PC-3 (cell line): ENCODE data around the gene IL17B. TPM values are rescaled to one million over a fixed set of nuclear protein-coding genes. Genes with fewer than 3 reads are reported as not detected.

Experiments
- ATAC-seq: fragments of 200-7000 bp; cut with Tn5 transposase; 2 replicates; pipeline ENCODE4 v1.9.1; 2020; ENCODE audit warnings: mild to moderate bottlenecking, moderate library complexity
- BruUV-seq: library from RNA; stranded (reverse); fragments of 400-500 nt; replicated peaks from 2 replicates; lab custom pipeline; 2021; lab: Mats Ljungman, UMichigan
- CTCF ChIA-PET: fragments of 300-600 bp; sonication (Branson Sonifier 250); formaldehyde crosslinking; loops from one replicate; lab custom pipeline; 2022; ENCODE audit warnings: antibody characterized with exemption; lab: Charles Lee
- POLR2A ChIA-PET: fragments of 300-600 bp; sonication (Branson Sonifier 250); formaldehyde crosslinking; loops from one replicate; lab custom pipeline; 2022; ENCODE audit warnings: antibody characterized with exemption; ENCODE audit not compliant: unreplicated experiment; lab: Charles Lee
- DNase-seq: peaks from one replicate; pipeline ENCODE4 v3.0.0-alpha.2; 2015
- H2AFZ ChIP-seq: fragments of 300-600 bp; sonication (generic); 2 replicates; pipeline ENCODE4 v1.6.0; 2016; ENCODE audit warnings: antibody characterized with exemption, low read length
- H3F3A ChIP-seq: fragments of 300-600 bp; sonication (generic); one replicate; pipeline ENCODE4 v1.6.0; 2017; ENCODE audit warnings: antibody characterized with exemption, low read length, control low read depth, mild to moderate bottlenecking; ENCODE audit not compliant: unreplicated experiment
- H3K27ac ChIP-seq: fragments of 300-600 bp; sonication (generic); 2 replicates; pipeline ENCODE4 v1.5.1; 2016; ENCODE audit warnings: mild to moderate bottlenecking, low read length
- H3K27me3 ChIP-seq: fragments of 300-600 bp; sonication (generic); 2 replicates; pipeline ENCODE4 v1.6.1; 2016; ENCODE audit warnings: low read length, mixed read lengths
- H3K36me3 ChIP-seq: fragments of 300-600 bp; sonication (generic); 2 replicates; pipeline ENCODE4 v1.6.1; 2016; ENCODE audit warnings: low read depth, mixed run types, low read length, mixed read lengths
- H3K4me1 ChIP-seq: fragments of 300-600 bp; sonication (generic); 2 replicates; pipeline ENCODE4 v1.5.1; 2016; ENCODE audit warnings: low read length; ENCODE audit not compliant: insufficient read depth
- H3K4me2 ChIP-seq: fragments of 300-600 bp; sonication (generic); 2 replicates; pipeline ENCODE4 v1.6.0; 2016; ENCODE audit warnings: low read length
- H3K4me3 ChIP-seq: fragments of 300-600 bp; sonication (generic); 2 replicates; pipeline ENCODE4 v1.5.1; 2016; ENCODE audit warnings: mild to moderate bottlenecking, low read length, mixed read lengths
- H3K79me2 ChIP-seq: fragments of 300-600 bp; sonication (generic); 2 replicates; pipeline ENCODE4 v1.6.1; 2017; ENCODE audit warnings: low read length, mixed read lengths
- H3K9ac ChIP-seq: fragments of 300-600 bp; sonication (generic); 2 replicates; pipeline ENCODE4 v1.6.0; 2016; ENCODE audit warnings: mild to moderate bottlenecking, low read length
- H3K9me2 ChIP-seq: fragments of 300-600 bp; sonication (generic); replicated peaks from 2 replicates; pipeline ENCODE4 v1.6.1; 2016; ENCODE audit warnings: mixed run types, low read length, mixed read lengths
- H3K9me3 ChIP-seq: fragments of 300-600 bp; sonication (generic); 2 replicates; pipeline ENCODE4 v1.6.1; 2016; ENCODE audit warnings: low read length, mixed read lengths
- H4K20me1 ChIP-seq: fragments of 300-600 bp; sonication (generic); 2 replicates; pipeline ENCODE4 v1.6.1; 2016; ENCODE audit warnings: low read length, mixed read lengths
- EZH2 ChIP-seq: fragments of 300-600 bp; sonication (generic); IDR thresholded peaks from one replicate; pipeline ENCODE4 v1.6.1; 2017; ENCODE audit warnings: antibody characterized with exemption, mild to moderate bottlenecking, low read length; ENCODE audit not compliant: unreplicated experiment
- EZH2phosphoT487 ChIP-seq: fragments of 300-600 bp; sonication (generic); IDR thresholded peaks from 2 replicates; pipeline ENCODE4 v1.6.1; 2018; ENCODE audit warnings: mild to moderate bottlenecking, antibody characterized with exemption, low read length, borderline replicate concordance
- intact Hi-C: fragments of 100-400 bp; cut with micrococcal nuclease; formaldehyde crosslinking; loops from 2 replicates; pipeline ENCODE4 v1.9.0; 2023
- total RNA-seq: library from RNA; depleted of rRNA; stranded (reverse); fragments of >200 nt; gene quantifications from 2 replicates; pipeline ENCODE4 v1.2.3, GENCODE V29; 2014
- TF ChIP-seq, protein P1 (sequence below): fragments of 300-600 bp; sonication (generic); conservative IDR thresholded peaks from 2 replicates; pipeline ENCODE4 v1.5.1; 2017; ENCODE audit warnings: antibody characterized with exemption, low read depth, mild to moderate bottlenecking, low read length

The IL17B gene
- total RNA-seq, 1 experiment from 2014 or later = not detected

- H2AFZ ChIP-seq = no peak overlapping the region
- no peaks in the 10 kb centered on the region for H3K9me2 ChIP-seq
- H3F3A ChIP-seq = no peaks in the 10 kb centered on the region
- ChIA-PET POLR2A (no interaction called here), CTCF (interaction anchor here (0.5 to 0.6 kb wide), 2 partner anchors 11 to 83 kb away, joined by 3 to 4 read pairs; no protein-coding TSS in a partner anchor)
- no peak overlapping the region for H3K27ac ChIP-seq
- no peak for ATAC-seq
- H4K20me1 ChIP-seq = no peaks in the 10 kb centered on the region
- no peak for DNase-seq
- H3K9me3 ChIP-seq = no peaks in the 10 kb centered on the region
- no peaks in the 10 kb centered on the region for H3K79me2 ChIP-seq
- H3K4me1 ChIP-seq = peaks cover 2% of the 10 kb centered on the region
- no TSS peak for BruUV-seq
- no peaks in the 10 kb centered on the region for H3K27me3 ChIP-seq
- no peaks in the 10 kb centered on the region for H3K36me3 ChIP-seq
- no peak overlapping the region for H3K4me2 ChIP-seq
- TF ChIP-seq EZH2phosphoT487 (no peak), EZH2 (no peak)
- TF ChIP-seq, protein P1, sequence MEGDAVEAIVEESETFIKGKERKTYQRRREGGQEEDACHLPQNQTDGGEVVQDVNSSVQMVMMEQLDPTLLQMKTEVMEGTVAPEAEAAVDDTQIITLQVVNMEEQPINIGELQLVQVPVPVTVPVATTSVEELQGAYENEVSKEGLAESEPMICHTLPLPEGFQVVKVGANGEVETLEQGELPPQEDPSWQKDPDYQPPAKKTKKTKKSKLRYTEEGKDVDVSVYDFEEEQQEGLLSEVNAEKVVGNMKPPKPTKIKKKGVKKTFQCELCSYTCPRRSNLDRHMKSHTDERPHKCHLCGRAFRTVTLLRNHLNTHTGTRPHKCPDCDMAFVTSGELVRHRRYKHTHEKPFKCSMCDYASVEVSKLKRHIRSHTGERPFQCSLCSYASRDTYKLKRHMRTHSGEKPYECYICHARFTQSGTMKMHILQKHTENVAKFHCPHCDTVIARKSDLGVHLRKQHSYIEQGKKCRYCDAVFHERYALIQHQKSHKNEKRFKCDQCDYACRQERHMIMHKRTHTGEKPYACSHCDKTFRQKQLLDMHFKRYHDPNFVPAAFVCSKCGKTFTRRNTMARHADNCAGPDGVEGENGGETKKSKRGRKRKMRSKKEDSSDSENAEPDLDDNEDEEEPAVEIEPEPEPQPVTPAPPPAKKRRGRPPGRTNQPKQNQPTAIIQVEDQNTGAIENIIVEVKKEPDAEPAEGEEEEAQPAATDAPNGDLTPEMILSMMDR = no peak
- intact Hi-C loops = no loop called here
- H3K4me3 ChIP-seq = no peak overlapping the region
- no peak overlapping the region for H3K9ac ChIP-seq
These were observed 15.2 kb downstream of the IL17B start for GRCh38 chr5:149363936-149364335.

GRCh38 chr5:149363358-149363757 is 15.7 kb downstream of the IL17B start:
- H2AFZ ChIP-seq = no peak overlapping the region
- no peak overlapping the region for H3K9ac ChIP-seq
- H3K4me2 ChIP-seq = no peak overlapping the region
- no peaks in the 10 kb centered on the region for H3F3A ChIP-seq
- no peaks in the 10 kb centered on the region for H3K9me3 ChIP-seq
- no peaks in the 10 kb centered on the region for H3K27me3 ChIP-seq
- POLR2A ChIA-PET = no interaction called here
- peaks cover 8% of the 10 kb centered on the region for H3K4me1 ChIP-seq
- H3K27ac ChIP-seq = no peak overlapping the region
- H3K9me2 ChIP-seq = no peaks in the 10 kb centered on the region
- CTCF ChIA-PET = interaction anchor here (0.5 to 0.6 kb wide), 2 partner anchors 10 to 83 kb away, joined by 3 to 4 read pairs; no protein-coding TSS in a partner anchor
- no peak for ATAC-seq
- DNase-seq = no peak
- TF ChIP-seq, protein P1 = no peak
- TF ChIP-seq EZH2phosphoT487 = no peak
- TF ChIP-seq EZH2 = no peak
- peaks cover 2% of the 10 kb centered on the region for H3K79me2 ChIP-seq
- intact Hi-C loops = no loop called here
- BruUV-seq = no TSS peak
- no peak overlapping the region for H3K4me3 ChIP-seq
- no peaks in the 10 kb centered on the region for H4K20me1 ChIP-seq
- no peaks in the 10 kb centered on the region for H3K36me3 ChIP-seq

DNA sequence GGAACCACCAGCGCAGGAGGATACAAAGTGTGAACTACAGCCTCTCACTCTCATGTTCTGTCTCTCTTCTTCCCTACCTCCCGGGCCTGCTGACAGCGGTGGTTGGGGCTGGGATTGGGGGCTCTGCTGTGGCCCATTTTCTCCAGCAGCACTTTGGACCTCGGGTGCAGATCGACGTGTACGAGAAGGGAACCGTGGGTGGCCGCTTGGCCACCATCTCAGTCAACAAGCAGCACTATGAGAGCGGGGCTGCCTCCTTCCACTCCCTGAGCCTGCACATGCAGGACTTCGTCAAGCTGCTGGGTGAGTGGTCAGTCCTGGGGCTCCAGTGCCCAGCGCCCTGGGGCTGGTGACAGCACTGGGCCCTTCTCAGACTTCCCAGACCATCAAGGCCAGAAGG is 16.6 kb downstream of the IL17B start:
- Histone ChIP-seq H4K20me1 (no peaks in the 10 kb centered on the region), H3K9ac (no peak overlapping the region), H3K27me3 (no peaks in the 10 kb centered on the region), H3K4me1 (peaks cover 8% of the 10 kb centered on the region), H3K9me3 (no peaks in the 10 kb centered on the region), H3K4me3 (no peak overlapping the region), H3K27ac (no peak overlapping the region), H3K79me2 (peaks cover 6% of the 10 kb centered on the region), H2AFZ (no peak overlapping the region), H3K9me2 (no peaks in the 10 kb centered on the region), H3F3A (no peaks in the 10 kb centered on the region), H3K4me2 (no peak overlapping the region), H3K36me3 (no peaks in the 10 kb centered on the region)
- TF ChIP-seq, protein P1 = no peak
- TF ChIP-seq EZH2 (no peak), EZH2phosphoT487 (no peak)
- ATAC-seq = no peak
- no peak for DNase-seq
- intact Hi-C loops = no loop called here
- no TSS peak for BruUV-seq
- CTCF ChIA-PET = interaction anchor here (0.6 kb wide), 1 partner anchor 363 kb away, joined by 3 read pairs; no protein-coding TSS in a partner anchor
- POLR2A ChIA-PET = no interaction called here
